Peyer's patch (tissue), 4 donors: ENCODE data around the gene TRIM14. TPM values are rescaled to one million over a fixed set of nuclear protein-coding genes. Genes with fewer than 3 reads are reported as not detected.
"Not testable (repeated sequence)": the region's sequence is repeated elsewhere in the genome, so short reads cannot be mapped to it uniquely, and the experiment has no call there.

Experiments used
- DNase-seq, 3 donors: peaks; one replicate each; pipeline ENCODE4 v3.0.0-alpha.2; 2017 to 2019
- H3K27ac ChIP-seq, 4 donors: fragments of 200-600 bp; sonication (generic); one replicate each; pipeline ENCODE4 v1.5.1; 2016 to 2019
- H3K27me3 ChIP-seq, 2 donors: fragments of 200-600 bp; sonication (generic); one replicate each; pipeline ENCODE4 v1.5.1; 2019
- H3K36me3 ChIP-seq, 3 donors: fragments of 200-600 bp; sonication (generic); one replicate each; pipeline ENCODE4 v1.5.1; 2016 to 2019
- H3K4me1 ChIP-seq, 4 donors: fragments of 200-600 bp; sonication (generic); one replicate each; pipeline ENCODE4 v1.5.1; 2016 to 2019
- H3K4me3 ChIP-seq, 4 donors: fragments of 200-600 bp; sonication (generic); 1 replicate in 3 of 4; 2 replicates in 1 of 4; pipeline ENCODE4 v1.5.1; 2016 to 2019; ENCODE audit warnings: mild to moderate bottlenecking in 1 of 4
- H3K9me3 ChIP-seq, 4 donors: fragments of 200-600 bp; sonication (generic); one replicate each; pipeline ENCODE4 v1.5.1; 2016 to 2019; ENCODE audit warnings: mild to moderate bottlenecking in 1 of 4
- CTCF ChIP-seq, 6 experiments: fragments of 450-650 bp in 4 of 6; fragments of 200-600 bp in 2 of 6; sonication (generic) in 1 of 6; IDR thresholded peaks; one replicate each; pipeline ENCODE4 v1.5.1; 2017 to 2019; ENCODE audit warnings: antibody characterized with exemption in 6 of 6, mild to moderate bottlenecking in 3 of 6, moderate library complexity in 1 of 6
- POLR2A ChIP-seq, 2 donors: fragments of 450-650 bp; IDR thresholded peaks; one replicate each; pipeline ENCODE4 v1.5.1; 2017; ENCODE audit warnings: antibody characterized with exemption in 2 of 2, mild to moderate bottlenecking in 2 of 2, moderate library complexity in 2 of 2
- total RNA-seq, 4 donors: library from RNA; depleted of rRNA; stranded (reverse); fragments of >200 nt; gene quantifications; one replicate each; pipeline ENCODE4 v1.1.0, GENCODE V29; 2016

The TRIM14 gene
- total RNA-seq, 4 donors from 2014 or later: 61.1 to 101 (median 72.0) TPM

- TF ChIP-seq POLR2A (IDR thresholded peaks at IDR 0.05): no peak
- no peak for TF ChIP-seq CTCF (IDR thresholded peaks at IDR 0.05)
- no peaks in the 10 kb centered on the region for H3K27me3 ChIP-seq
- H3K9me3 ChIP-seq: no peaks in the 10 kb centered on the region
- peaks cover 0 to 32% (median 7%) of the 10 kb centered on the region in 4 donors for H3K4me1 ChIP-seq
- no peak overlapping the region for H3K4me3 ChIP-seq
- peaks cover 0 to 76% (median 0%) of the 10 kb centered on the region in 3 donors for H3K36me3 ChIP-seq
- DNase-seq: peak in 1 of 3 donors; percentile 41
- H3K27ac ChIP-seq: peak overlapping the region in 3 of 4 donors; percentile 41 to 78 (median 72)
These were observed 38.2 kb downstream of the TRIM14 start for GRCh38 chr9:98080780-98081179.

DNA sequence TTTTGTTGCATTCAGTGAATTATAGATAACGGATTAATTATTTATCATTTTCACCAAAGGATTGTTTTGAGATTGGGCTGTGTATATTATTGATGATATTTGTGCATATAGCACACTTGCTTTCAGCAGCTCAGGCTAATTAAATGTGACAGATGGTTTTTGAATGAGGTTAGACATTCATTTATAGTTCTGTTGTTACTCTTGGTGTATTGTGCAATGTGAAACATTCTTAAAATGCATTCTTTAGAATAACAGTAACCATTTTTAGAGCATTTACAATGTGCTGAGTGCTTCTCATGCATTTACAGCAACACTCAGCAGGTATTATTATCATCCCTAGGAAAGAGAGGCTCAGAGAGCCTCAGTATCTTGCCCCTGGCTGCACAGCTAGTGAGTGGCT lies 38.7 kb downstream of the TRIM14 start:
- no peak for DNase-seq
- H3K36me3 ChIP-seq: peaks cover 0 to 74% (median 0%) of the 10 kb centered on the region in 3 donors

GRCh38 chr9:98078895-98079294 lies 40.1 kb downstream of the TRIM14 start:
- H3K4me1 ChIP-seq: peaks cover 4 to 43% (median 11%) of the 10 kb centered on the region in 4 donors
- no peaks in the 10 kb centered on the region for H3K9me3 ChIP-seq
- TF ChIP-seq POLR2A (IDR thresholded peaks at IDR 0.05): no peak
- no peak for TF ChIP-seq CTCF (IDR thresholded peaks at IDR 0.05)
- H3K4me3 ChIP-seq: no peak overlapping the region
- H3K27ac ChIP-seq: no peak overlapping the region
- H3K36me3 ChIP-seq: peaks cover 0 to 60% (median 0%) of the 10 kb centered on the region in 3 donors
- no peaks in the 10 kb centered on the region for H3K27me3 ChIP-seq
- peak in 1 of 3 donors; percentile 23 for DNase-seq

More for the DNA sequence above, 38.7 kb downstream of the TRIM14 start:
- Histone ChIP-seq H3K27me3 (no peaks in the 10 kb centered on the region), H3K4me3 (no peak overlapping the region), H3K9me3 (no peaks in the 10 kb centered on the region), H3K27ac (peak overlapping the region in 1 of 4 donors; percentile 78), H3K4me1 (peaks cover 0 to 32% (median 7%) of the 10 kb centered on the region in 4 donors)
- no peak for TF ChIP-seq POLR2A (IDR thresholded peaks at IDR 0.05)
- TF ChIP-seq CTCF (IDR thresholded peaks at IDR 0.05): no peak

GRCh38 chr9:98076514-98076890 lies 42.5 kb downstream of the TRIM14 start:
- H3K4me1 ChIP-seq: peaks cover 0 to 42% (median 6%) of the 10 kb centered on the region in 4 donors
- peak overlapping the region in 2 of 4 donors; percentile 49 to 61 for H3K27ac ChIP-seq
- not testable (repeated sequence) for DNase-seq, H3K27me3 ChIP-seq, H3K4me3 ChIP-seq, H3K9me3 ChIP-seq
- peaks cover 0 to 37% (median 0%) of the 10 kb centered on the region in 3 donors for H3K36me3 ChIP-seq

GRCh38 chr9:98075332-98075805 lies 43.7 kb downstream of the TRIM14 start:
- DNase-seq: no peak
- peaks cover 0 to 41% (median 6%) of the 10 kb centered on the region in 4 donors for H3K4me1 ChIP-seq

More at GRCh38 chr9:98075332-98075805, 43.7 kb downstream of the TRIM14 start:
- no peaks in the 10 kb centered on the region for H3K27me3 ChIP-seq
- peak overlapping the region; percentile 51 to 91 (median 68) for H3K27ac ChIP-seq
- peaks cover 0 to 26% (median 0%) of the 10 kb centered on the region in 3 donors for H3K36me3 ChIP-seq
- H3K4me3 ChIP-seq: no peak overlapping the region
- no peaks in the 10 kb centered on the region for H3K9me3 ChIP-seq
- no peak for TF ChIP-seq CTCF (IDR thresholded peaks at IDR 0.05)
- no peak for TF ChIP-seq POLR2A (IDR thresholded peaks at IDR 0.05)
